ENCODE data around the gene MAPT. TPM values are rescaled to one million over a fixed set of nuclear protein-coding genes. Genes with fewer than 3 reads are reported as not detected.

Gene MAPT
- total RNA-seq, 2 donors from 2014 or later: 0.14 to 0.17 TPM

Other genes with a start within 250 kb of the MAPT start
- gene CRHR1, start 110.2 kb upstream of the MAPT start, total RNA-seq: not detected
- gene SPPL2C, start 49.7 kb upstream of the MAPT start, total RNA-seq: not detected
- gene STH, start 104.7 kb downstream of the MAPT start, total RNA-seq: not detected